ENCODE data around the gene PPM1E. TPM values are rescaled to one million over a fixed set of nuclear protein-coding genes. Genes with fewer than 3 reads are reported as not detected.
"Not testable (repeated sequence)": the region's sequence is repeated elsewhere in the genome, so short reads cannot be mapped to it uniquely, and the experiment has no call there.

PPM1E gene
- polyA plus RNA-seq (2013, experiment 1 of 2; ENCODE audit: insufficient read length) = 0.77 TPM
- polyA plus RNA-seq (2013, experiment 2 of 2; ENCODE audit: insufficient read length) = 0.84 TPM

GRCh38 chr17:58755577-58756245 is at the start of gene PPM1E:
Gene PPM1E (plus strand): TSS chr17:58755854.
- peak; percentile 56 for DNase-seq

GRCh38 chr17:58706351-58707140 is 49.1 kb upstream of the PPM1E start:
- DNase-seq = no peak

GRCh38 chr17:58710948-58711552 is 44.6 kb upstream of the PPM1E start:
- DNase-seq = peak; percentile 56

GRCh38 chr17:58722274-58722673 is 33.4 kb upstream of the PPM1E start:
- DNase-seq = no peak

GRCh38 chr17:58722696-58723095 is 33.0 kb upstream of the PPM1E start:
- no peak for DNase-seq

- DNase-seq = no peak
Measured at GRCh38 chr17:58728798-58729197, 26.9 kb upstream of the PPM1E start.

- no peak for DNase-seq
Measured at GRCh38 chr17:58730937-58731336, 24.7 kb upstream of the PPM1E start.

GRCh38 chr17:58734040-58734439 is 21.6 kb upstream of the PPM1E start:
- no peak for DNase-seq

GRCh38 chr17:58734811-58735210 is 20.8 kb upstream of the PPM1E start:
- no peak for DNase-seq

- DNase-seq = peak; percentile 3
Measured at GRCh38 chr17:58741121-58741625, 14.5 kb upstream of the PPM1E start.

- no peak for DNase-seq
Measured at GRCh38 chr17:58747674-58748073, 8.0 kb upstream of the PPM1E start.

- not testable (repeated sequence) for DNase-seq
Measured at GRCh38 chr17:58749627-58750026, 6.0 kb upstream of the PPM1E start.

GRCh38 chr17:58753026-58753425 is 2.6 kb upstream of the PPM1E start:
- DNase-seq = no peak

GRCh38 chr17:58755269-58755576 is 431 bp upstream of the PPM1E start:
- DNase-seq = no peak

- DNase-seq = peak; percentile 3
Measured at GRCh38 chr17:58756246-58757161, 850 bp downstream of the PPM1E start.

GRCh38 chr17:58757162-58757613 is 1.5 kb downstream of the PPM1E start:
- DNase-seq = no peak

GRCh38 chr17:58758890-58759289 is 3.2 kb downstream of the PPM1E start:
- no peak for DNase-seq

GRCh38 chr17:58759522-58759921 is 3.9 kb downstream of the PPM1E start:
- no peak for DNase-seq

GRCh38 chr17:58760248-58760647 is 4.6 kb downstream of the PPM1E start:
- DNase-seq = no peak

- no peak for DNase-seq
Measured at GRCh38 chr17:58763263-58763662, 7.6 kb downstream of the PPM1E start.

GRCh38 chr17:58764373-58764772 is 8.7 kb downstream of the PPM1E start:
- DNase-seq = no peak

- DNase-seq = not testable (repeated sequence)
Measured at GRCh38 chr17:58778482-58778881, 22.8 kb downstream of the PPM1E start.

Data from fibroblast of skin of scalp (primary cell).